Cardiac fibroblast (primary cell): ENCODE results near the gene PHLPP2.
"Not testable (repeated sequence)": the region's sequence is repeated elsewhere in the genome, so short reads cannot be mapped to it uniquely, and the experiment has no call there.

Source experiments
- DNase-seq, 2 donors: peaks; one replicate each; pipeline versions ENCODE4 v3.0.0 to v3.0.0-alpha.2; 2010; ENCODE audit warnings: low read depth in 2 of 2
- H3K4me3 ChIP-seq, 2 donors: replicated peaks in 1 of 2; 1 replicate in 1 of 2; 2 replicates in 1 of 2; pipeline ENCODE4 v1.5.1; 2011; ENCODE audit warnings: low read depth in 2 of 2, low read length in 2 of 2, mild to moderate bottlenecking in 2 of 2, moderate library complexity in 1 of 2
- TF ChIP-seq, protein P1 (sequence below): IDR thresholded peaks from one replicate; pipeline ENCODE4 v1.5.1; 2011; ENCODE audit warnings: low read depth, mild to moderate bottlenecking, low read length, inconsistent platforms

The PHLPP2 gene

DNA sequence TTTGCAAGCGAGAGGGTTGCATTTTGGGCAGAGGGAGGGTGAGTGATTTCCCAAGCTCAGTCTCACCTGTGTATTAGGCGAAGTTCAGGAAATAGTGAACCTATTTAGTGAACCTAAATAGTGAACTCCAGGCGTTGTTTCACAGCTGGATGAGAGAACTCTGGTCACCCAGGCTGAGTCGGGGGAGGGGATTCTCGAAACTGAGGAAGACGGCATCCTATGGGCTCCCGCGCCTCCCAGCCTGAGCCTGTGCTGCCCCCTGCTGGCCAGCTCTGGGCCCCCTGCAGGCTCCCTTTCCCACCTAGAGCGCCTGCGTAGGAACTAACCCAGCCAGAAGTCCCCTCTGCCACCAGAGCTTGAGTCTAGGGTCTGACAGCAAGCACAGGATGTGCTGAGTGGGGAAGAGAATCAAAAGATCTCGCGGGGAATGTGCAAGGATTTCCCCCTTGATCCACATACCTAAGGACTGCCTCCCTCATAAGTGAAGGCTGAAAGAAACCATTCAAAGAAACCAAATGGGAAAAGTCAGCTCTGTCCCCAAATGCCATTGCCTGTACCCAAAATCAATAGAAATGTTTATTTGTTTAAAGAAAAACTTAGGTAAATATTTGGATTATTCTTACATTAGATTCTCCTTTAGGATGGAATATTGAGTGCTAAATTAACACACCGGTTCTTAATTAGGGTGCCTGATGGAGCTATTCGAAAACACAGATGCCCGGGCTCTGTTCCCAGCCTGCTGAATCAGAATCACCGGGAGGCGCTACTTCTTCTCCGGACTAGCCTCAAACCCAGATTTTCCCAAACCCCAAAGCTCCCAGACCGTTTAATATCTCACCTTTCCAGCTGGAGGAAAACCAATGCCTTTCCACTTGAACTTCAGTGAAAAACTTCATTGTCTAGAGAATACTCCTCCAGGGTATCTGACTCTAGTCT lies 113.3 kb downstream of the PHLPP2 start:
- TF ChIP-seq, protein P1, sequence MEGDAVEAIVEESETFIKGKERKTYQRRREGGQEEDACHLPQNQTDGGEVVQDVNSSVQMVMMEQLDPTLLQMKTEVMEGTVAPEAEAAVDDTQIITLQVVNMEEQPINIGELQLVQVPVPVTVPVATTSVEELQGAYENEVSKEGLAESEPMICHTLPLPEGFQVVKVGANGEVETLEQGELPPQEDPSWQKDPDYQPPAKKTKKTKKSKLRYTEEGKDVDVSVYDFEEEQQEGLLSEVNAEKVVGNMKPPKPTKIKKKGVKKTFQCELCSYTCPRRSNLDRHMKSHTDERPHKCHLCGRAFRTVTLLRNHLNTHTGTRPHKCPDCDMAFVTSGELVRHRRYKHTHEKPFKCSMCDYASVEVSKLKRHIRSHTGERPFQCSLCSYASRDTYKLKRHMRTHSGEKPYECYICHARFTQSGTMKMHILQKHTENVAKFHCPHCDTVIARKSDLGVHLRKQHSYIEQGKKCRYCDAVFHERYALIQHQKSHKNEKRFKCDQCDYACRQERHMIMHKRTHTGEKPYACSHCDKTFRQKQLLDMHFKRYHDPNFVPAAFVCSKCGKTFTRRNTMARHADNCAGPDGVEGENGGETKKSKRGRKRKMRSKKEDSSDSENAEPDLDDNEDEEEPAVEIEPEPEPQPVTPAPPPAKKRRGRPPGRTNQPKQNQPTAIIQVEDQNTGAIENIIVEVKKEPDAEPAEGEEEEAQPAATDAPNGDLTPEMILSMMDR: peak; percentile 99
- H3K4me3 ChIP-seq: no peak overlapping the region

DNA sequence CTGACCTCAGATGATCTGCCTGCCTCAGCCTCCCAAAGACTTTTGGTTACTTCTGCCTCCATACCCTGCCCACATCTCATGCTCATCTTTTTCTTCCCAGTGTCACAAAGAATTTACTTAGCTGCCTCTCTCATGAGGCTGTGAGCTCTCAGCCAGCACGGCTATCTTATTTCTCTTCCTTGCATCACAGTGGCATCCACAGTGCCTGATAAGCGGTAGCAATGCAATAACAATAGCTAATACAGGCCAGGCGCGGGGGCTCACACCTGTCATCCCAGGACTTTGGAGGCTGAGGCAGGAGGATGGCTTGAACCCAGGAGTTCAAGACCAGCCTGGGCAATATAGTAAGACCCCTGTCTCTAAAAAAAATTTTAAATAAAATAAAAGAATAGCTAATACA lies 114.1 kb downstream of the PHLPP2 start:
- TF ChIP-seq, protein P1: no peak
- no peak for DNase-seq
- H3K4me3 ChIP-seq: no peak overlapping the region

More for the DNA sequence above, 113.3 kb downstream of the PHLPP2 start:
- peak; percentile 59 to 71 for DNase-seq

DNA sequence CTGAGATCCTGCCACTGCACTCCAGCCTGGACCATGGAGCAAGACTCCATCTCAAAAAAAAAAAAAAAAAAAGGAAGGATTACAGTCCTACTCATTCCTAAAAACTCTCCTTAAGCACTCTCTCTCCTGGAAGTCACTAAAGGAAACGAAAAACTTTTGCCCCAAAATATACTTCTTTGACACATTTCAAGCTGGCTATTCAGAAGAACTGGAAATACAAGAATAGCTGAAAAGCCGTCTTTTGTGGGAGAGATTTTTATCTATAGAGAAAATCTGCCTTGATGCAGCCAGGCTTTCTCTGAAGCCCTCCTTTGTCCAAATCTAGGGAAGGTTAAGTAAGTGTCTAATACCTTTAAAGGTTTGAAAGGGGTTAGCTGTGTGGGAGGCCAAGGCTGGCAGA lies 115.4 kb downstream of the PHLPP2 start:
- no peak overlapping the region for H3K4me3 ChIP-seq
- TF ChIP-seq, protein P1: no peak
- no peak for DNase-seq

DNA sequence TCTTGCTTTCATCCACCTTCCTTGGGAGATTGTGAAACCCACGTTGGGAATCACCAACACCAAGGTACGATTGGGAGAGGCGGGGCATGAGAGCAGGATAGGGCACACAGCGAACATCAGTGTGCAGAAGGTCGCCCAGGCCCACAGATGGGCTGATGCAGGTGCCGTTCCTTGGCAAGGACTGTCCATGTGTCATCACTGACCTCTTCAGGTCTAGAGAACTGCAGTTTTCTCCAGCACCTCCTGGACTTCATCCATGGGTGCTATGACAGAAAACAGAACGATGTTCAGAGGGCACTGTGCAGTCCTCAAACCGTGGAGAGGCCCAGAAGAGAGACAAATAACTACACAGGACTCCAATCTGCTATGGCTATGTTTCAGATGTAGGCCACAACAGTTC lies 123.7 kb downstream of the PHLPP2 start:
- TF ChIP-seq, protein P1: no peak
- no peak overlapping the region for H3K4me3 ChIP-seq
- no peak for DNase-seq

DNA sequence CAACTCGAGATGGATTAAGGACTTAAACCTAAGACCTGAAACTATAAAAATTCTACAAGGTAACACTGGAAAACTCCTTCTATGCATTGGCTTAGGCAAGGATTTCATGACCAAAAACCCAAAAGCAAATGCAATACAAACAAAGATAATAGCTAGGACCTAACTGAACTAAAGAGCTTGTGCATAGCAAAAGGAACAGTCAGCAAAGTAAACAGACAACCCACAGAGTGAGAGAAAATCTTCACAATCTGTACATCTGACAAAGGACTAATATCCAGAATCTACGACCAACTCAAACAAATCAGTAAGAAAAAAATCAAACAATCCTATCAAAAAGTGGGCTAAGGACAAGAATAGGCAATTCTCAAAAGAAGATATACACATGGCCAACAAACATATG lies 126.1 kb downstream of the PHLPP2 start:
- not testable (repeated sequence) for DNase-seq, H3K4me3 ChIP-seq

DNA sequence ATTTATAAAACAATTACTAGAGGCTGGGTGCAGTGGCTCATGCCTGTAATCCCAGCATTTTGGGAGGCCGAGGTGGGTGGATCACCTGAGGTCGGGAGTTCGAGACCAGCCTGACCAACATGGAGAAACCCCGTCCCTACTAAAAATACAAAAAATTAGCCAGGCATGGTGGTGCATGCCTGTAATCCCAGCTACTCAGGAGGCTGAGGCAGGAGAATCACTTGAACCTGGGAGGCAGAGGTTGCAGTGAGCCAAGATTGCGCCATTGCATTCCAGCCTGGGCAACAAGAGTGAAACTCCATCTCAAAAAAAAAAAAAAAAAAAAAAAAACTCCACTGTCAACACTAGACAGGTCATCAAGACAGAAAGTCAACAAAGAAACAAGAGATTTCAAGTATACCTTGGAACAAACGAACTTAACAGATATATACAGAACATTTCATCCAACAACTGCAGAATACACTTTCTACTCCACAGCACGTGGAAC lies 129.1 kb downstream of the PHLPP2 start:
- not testable (repeated sequence) for DNase-seq, H3K4me3 ChIP-seq
